ENCODE data around the gene PCSK9.

PCSK9 gene

DNA sequence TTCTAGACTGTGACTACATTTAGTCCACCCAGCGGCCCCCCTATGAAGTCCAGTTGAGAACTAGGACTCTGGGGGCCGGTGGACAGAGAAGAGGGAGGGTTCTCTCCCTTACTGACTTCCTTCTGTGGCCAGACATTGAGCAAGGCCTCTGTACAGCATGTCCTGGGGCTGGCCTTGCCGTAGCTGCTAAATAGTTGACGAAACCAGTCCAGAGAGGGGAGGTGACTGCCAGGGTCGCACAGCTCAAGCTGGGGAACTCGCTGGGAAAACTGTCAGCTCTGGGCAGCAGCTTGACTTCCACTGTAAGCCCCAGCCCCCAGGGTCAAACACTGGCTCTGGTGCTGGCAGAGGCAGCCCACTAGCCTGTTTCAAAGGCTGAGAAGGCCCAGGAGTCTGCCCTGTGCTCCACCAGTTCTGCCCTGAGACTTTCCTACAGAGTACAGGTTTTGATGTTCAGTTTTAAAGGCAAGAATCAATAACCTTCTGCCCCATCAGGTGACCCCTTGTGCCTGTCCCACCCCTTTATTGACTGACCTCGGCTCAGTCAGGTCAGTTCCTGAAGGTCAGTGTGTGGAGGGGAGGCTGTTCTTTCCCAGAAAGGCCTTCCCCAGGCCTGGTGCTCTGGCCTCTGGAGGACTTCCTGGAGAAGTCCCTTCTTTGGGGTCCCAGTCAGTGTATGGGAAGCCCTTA is 14.1 kb downstream of the PCSK9 start:
- TF ChIP-seq POLR2A (IDR thresholded peaks at IDR 0.05; ENCODE audit: low read length) (no peak), GATA1 (IDR thresholded peaks at IDR 0.05; ENCODE audit: low read depth, low read length) (no peak)
- no peak for DNase-seq

DNA sequence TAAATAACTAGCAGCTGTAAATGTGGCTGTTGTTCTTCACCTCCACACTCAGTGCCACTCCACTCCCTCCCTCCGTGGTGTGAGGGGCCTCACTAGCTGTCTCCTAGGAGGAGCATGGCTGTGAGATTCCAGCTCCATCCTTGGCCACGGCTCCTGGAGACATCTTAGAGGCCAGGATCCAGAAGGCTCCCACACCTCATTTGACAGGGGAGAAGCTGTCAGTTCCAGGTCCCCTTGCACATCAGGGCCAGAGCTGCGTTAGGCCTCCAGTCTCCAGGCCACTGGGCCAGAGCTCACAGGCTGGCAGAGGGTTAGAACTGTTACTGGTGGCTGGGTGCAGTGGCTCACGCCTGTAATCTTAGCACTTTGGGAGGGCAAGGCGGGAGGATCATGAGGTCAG is 15.0 kb downstream of the PCSK9 start:
- no peak for DNase-seq
- no peak for TF ChIP-seq POLR2A (IDR thresholded peaks at IDR 0.05; ENCODE audit: low read length)
- TF ChIP-seq GATA1 (IDR thresholded peaks at IDR 0.05; ENCODE audit: low read depth, low read length): no peak

DNA sequence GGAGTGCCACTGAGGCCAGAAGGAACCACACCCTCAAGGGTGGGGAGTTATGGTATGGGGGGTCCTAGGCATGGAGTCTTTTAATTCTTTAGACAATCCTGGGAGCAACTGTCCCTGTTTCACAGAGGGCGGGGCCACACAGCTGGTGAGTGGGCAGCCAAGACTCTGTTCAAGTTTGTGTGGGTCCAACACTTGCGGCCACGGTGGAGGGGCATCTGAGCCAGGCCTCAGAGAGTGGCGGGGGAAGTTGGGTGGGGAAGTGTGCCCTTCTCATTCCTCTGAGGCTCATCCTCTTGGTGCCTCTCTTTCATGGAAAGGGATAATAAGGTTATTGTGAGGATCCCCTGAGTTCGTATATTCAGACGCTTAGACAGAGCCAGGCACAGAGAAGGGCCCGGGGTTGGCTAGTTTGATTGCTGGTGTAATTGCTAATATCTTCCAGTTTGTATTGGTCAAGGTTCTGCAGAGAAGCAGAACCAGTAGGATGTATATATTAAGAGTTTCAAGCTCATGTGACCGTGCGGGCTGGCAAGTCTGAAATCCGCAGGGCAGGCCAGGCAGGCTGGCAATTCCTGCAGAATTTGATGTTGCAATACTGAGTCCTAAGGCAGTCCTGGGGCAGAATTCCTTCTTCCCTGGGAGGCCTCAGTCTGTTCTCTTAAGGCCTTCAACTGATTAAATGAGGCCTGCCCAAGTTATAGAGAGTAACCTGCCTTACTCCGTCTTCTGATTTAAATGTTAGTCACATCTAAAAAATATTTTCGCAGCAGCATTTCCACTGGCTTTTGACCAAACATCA is 15.9 kb downstream of the PCSK9 start:
- TF ChIP-seq GATA1 (IDR thresholded peaks at IDR 0.05; ENCODE audit: low read depth, low read length) (no peak), POLR2A (IDR thresholded peaks at IDR 0.05; ENCODE audit: low read length) (no peak)
- DNase-seq: no peak

DNA sequence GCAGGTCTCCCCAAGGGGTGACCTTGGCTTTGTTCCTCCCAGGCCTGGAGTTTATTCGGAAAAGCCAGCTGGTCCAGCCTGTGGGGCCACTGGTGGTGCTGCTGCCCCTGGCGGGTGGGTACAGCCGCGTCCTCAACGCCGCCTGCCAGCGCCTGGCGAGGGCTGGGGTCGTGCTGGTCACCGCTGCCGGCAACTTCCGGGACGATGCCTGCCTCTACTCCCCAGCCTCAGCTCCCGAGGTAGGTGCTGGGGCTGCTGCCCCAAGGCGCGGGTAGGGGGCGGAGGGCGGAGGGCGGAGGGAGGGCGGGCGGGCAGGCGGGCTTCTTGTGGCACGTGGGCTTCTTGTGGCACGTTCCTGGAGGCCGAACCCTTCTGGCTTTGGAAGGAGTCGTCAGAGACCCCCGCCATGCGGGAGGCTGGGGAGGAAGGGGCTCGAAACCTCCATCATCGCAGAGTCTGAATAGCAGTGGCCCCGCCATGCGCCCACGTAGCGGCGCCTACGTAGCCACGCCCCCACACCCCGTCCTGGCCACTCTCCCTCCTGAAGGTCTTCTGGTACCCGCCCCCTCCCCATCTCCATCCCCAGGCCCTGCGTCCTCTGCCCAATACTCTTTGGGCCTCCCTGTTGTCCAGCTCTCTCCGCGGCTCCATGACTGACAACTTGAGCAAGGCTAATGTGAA is 16.7 kb downstream of the PCSK9 start:
- TF ChIP-seq POLR2A (IDR thresholded peaks at IDR 0.05; ENCODE audit: low read length) (no peak), GATA1 (IDR thresholded peaks at IDR 0.05; ENCODE audit: low read depth, low read length) (no peak)
- DNase-seq: no peak

DNA sequence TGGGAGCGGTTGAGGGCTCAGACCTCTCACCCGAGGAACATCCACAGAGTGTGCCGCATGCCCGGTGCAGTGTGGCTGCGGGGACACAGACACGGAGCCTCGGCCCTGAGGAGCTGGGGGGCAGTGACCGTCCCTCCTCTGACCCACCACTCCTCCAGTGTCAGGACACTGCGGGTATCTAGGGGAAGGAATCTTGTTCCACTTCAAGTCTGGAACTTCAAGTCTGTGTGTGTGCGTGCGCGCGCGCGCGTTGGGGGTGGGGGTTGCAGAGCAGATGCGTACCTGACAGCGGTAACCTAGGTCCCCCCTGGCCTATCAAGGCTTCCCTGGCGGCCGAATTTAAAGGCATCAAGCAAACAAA is 17.3 kb downstream of the PCSK9 start:
- no peak for DNase-seq
- TF ChIP-seq GATA1 (IDR thresholded peaks at IDR 0.05; ENCODE audit: low read depth, low read length) (no peak), POLR2A (IDR thresholded peaks at IDR 0.05; ENCODE audit: low read length) (no peak)

DNA sequence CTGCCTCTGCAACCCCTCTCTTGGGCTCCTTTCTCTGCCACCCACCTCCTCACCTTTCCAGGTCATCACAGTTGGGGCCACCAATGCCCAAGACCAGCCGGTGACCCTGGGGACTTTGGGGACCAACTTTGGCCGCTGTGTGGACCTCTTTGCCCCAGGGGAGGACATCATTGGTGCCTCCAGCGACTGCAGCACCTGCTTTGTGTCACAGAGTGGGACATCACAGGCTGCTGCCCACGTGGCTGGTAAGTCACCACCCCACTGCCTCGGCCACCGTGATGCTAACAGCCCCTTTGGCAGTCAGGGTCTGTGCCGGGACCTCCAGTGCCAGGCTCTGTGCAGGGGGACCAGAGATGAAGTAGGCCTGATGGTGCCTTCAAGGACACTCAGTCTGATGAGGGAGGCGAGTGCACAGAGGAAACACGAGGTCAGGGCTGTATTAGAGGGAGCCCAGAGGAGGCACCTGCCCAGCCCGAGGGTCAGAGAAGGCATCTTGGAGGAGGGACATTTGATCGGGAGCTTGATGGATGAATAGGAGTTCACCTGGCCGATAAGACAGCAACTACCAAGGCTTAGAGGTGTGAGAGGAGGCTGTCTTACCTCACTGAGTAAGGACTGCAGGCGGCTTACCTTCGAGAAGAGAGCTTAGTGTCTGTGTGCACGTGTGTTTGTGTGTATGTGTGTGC is 18.1 kb downstream of the PCSK9 start:
- no peak for TF ChIP-seq GATA1 (IDR thresholded peaks at IDR 0.05; ENCODE audit: low read depth, low read length)
- no peak for TF ChIP-seq POLR2A (IDR thresholded peaks at IDR 0.05; ENCODE audit: low read length)
- no peak for DNase-seq

DNA sequence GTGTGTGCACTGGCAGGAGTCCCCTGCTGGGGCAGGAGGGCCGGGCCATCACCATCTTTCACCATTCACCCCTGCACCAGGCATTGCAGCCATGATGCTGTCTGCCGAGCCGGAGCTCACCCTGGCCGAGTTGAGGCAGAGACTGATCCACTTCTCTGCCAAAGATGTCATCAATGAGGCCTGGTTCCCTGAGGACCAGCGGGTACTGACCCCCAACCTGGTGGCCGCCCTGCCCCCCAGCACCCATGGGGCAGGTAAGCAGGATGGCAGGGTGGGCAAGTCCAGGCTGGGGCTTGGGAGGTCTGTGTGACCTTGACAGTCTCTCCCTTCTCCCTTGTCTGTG is 18.6 kb downstream of the PCSK9 start:
- TF ChIP-seq POLR2A (IDR thresholded peaks at IDR 0.05; ENCODE audit: low read length) (no peak), GATA1 (IDR thresholded peaks at IDR 0.05; ENCODE audit: low read depth, low read length) (no peak)
- DNase-seq: no peak

DNA sequence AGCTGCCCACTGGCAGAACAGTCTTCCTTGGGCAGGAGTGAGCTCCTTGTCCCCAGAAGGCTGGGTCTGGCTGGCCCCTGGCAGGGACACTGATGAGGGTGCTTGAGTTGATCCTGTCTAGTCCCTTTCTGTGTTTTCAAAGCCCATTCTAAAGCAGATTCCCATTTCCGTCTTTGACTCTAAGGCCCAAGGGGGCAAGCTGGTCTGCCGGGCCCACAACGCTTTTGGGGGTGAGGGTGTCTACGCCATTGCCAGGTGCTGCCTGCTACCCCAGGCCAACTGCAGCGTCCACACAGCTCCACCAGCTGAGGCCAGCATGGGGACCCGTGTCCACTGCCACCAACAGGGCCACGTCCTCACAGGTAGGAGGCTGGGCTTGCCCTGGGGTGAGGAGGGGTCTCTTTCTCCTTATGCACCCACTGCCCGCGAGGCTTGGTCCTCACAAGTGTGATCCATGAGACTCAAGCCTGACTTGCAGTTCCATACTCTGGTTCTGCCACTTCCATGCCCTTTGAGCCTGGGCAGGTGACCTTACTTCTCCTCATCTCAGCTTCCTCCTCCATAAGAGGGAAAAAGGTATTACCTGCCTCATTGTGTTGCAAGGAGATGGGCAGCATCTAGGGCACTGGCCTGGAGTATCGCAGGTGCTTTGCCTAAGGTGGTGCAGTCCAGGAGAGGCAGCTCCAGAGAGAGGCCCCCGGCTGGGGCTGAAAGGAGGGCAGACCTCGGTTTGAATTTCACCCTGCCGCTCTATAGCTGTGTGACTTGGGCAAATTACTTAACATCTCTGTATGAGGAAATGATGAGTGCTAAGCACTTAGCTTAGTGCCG is 20.2 kb downstream of the PCSK9 start:
- no peak for DNase-seq
- TF ChIP-seq POLR2A (IDR thresholded peaks at IDR 0.05; ENCODE audit: low read length) (no peak), GATA1 (IDR thresholded peaks at IDR 0.05; ENCODE audit: low read depth, low read length) (no peak)

DNA sequence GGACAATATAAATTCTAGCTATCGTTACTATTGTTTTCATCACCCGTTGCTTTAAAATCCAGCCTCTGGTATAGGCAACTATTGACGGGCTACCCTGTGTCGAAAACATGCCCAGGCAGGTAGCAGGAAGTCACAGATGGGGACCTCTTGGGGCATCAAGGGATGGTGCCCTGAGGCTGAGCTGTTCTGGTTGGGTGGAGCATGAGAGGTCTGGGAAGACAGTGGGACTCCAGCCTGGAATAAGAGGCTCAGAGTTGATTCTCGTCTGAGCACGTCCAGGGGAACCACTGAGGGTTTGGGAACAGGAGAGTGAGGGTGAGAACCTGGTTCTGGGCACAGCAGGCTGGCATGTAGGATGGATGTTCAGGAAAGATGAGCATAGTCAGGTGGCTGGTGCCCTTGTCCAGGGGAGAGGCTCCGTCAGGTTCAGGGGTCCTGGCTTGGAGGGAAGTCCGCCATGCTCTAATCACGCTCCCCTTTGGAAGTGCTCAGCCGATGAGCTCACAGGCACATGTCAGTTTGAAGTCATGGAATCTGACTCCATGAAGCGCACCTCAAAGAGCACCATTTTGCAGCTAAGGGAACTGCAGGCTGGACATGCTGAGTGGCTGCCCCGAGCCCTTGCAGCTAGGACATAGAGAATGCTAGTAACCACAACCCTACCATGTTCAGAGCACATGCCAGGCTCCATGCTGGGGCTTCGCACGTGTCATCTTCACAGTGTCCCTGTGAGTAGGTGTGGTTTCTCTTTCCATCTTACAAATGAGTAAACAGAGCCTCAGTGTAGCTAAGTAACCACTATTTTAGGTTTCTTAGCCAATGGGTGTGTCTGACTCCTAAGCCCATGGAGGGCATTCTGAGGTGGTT is 21.0 kb downstream of the PCSK9 start:
- TF ChIP-seq POLR2A (IDR thresholded peaks at IDR 0.05; ENCODE audit: low read length) (no peak), GATA1 (IDR thresholded peaks at IDR 0.05; ENCODE audit: low read depth, low read length) (no peak)
- no peak for DNase-seq

DNA sequence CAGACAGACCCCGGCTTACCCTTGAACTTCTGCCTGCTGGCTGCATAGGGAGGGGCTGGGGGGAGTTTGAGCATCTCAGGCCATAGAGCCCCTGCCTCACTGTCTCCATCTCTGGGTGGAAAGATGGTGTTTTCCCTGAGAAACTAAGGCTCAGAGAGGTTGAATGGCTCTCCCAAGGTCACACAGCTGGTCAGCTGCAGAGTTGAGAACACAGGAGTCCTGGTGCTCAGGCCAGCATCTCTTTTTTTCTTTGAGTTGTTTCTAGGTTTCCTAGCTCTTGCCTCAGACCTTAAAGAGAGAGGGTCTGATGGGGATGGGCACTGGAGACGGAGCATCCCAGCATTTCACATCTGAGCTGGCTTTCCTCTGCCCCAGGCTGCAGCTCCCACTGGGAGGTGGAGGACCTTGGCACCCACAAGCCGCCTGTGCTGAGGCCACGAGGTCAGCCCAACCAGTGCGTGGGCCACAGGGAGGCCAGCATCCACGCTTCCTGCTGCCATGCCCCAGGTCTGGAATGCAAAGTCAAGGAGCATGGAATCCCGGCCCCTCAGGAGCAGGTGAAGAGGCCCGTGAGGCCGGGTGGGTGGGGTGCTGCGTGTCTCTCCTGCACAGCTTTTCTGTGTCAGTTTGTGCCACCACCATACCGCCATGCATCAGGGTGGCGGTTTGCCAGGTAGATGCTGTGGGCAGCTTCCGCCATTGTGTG is 21.8 kb downstream of the PCSK9 start:
- TF ChIP-seq GATA1 (IDR thresholded peaks at IDR 0.05; ENCODE audit: low read depth, low read length) (no peak), POLR2A (IDR thresholded peaks at IDR 0.05; ENCODE audit: low read length) (no peak)

DNA sequence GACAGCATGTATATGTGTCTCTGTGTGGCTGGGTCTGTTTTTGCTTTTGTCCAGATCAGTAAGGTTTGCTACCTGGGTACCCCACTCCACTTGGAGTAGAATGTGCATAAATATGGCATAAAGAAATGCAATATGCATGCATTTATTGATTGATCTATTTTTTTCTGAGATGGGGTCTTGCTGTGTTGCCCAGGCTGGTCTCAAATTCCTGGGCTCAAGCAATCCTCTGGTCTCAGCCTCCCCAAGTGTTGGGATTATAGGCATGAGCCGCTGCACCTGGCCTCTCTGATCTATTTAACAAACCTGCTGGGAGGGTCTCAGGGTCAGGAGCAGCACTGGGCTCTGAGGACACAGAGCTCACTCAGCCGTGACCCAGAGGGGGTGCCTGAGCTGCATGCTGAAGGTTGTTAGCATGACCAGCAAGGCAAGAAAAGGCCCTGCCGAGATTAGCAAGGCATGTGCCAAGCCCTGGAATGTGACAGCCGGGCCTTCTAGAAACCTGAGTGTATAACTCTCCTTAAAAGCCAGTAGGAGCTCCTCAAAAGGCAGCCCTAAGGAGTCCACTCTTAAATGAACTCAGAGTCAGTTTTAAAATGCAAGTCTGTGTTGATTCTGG is 22.5 kb downstream of the PCSK9 start:
- no peak for TF ChIP-seq GATA1 (IDR thresholded peaks at IDR 0.05; ENCODE audit: low read depth, low read length)
- no peak for DNase-seq

More for the DNA sequence above, 21.8 kb downstream of the PCSK9 start:
- DNase-seq: no peak

Data from erythroblast (primary cell).